ENCODE measurements around the gene MAP3K7CL.

Gene MAP3K7CL

DNA sequence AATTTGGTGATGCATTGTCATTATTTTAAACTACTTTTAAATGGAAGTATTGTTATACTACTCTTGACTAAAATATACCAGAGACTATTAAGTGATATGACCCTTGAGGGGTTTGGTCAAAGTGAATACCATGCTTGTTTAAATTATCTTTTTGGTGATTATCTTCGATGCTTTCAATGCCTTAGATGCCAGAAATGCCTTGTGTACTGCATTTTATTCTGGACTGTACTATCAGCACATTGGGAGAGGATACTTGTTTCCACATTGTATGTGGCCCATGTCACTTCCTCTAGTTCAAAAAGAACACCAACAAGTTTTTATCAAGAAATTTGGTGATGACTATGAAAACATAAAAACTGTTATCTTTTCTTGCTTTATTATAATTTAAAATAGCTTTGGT is 16.3 kb downstream of the MAP3K7CL start:
- H3K27ac ChIP-seq, result peak overlapping the region; percentile 35
- TF ChIP-seq, protein P1, sequence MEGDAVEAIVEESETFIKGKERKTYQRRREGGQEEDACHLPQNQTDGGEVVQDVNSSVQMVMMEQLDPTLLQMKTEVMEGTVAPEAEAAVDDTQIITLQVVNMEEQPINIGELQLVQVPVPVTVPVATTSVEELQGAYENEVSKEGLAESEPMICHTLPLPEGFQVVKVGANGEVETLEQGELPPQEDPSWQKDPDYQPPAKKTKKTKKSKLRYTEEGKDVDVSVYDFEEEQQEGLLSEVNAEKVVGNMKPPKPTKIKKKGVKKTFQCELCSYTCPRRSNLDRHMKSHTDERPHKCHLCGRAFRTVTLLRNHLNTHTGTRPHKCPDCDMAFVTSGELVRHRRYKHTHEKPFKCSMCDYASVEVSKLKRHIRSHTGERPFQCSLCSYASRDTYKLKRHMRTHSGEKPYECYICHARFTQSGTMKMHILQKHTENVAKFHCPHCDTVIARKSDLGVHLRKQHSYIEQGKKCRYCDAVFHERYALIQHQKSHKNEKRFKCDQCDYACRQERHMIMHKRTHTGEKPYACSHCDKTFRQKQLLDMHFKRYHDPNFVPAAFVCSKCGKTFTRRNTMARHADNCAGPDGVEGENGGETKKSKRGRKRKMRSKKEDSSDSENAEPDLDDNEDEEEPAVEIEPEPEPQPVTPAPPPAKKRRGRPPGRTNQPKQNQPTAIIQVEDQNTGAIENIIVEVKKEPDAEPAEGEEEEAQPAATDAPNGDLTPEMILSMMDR (conservative IDR thresholded peaks at IDR 0.05), result no peak

DNA sequence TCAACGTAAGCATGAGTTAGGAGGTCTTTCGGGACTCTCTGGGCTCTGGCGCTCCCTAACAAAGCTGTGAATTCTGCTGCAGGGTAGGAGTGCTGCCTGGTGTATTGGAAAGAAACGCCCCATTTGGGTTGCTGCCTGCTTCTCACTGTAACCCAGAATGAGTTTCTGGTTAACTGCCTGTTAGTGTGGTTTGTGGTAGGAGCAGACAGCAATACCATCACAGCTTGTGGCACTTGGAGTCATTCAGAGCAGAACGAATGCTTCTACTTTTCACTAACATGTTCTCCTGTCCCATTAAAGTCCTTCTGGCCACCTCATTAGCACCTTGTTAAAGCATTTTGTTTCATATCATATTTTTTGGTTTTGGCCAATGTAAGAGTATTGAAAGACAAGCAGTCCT is 18.1 kb downstream of the MAP3K7CL start:
- no peak overlapping the region for H3K27ac ChIP-seq
- TF ChIP-seq, protein P1 (conservative IDR thresholded peaks at IDR 0.05), result no peak

DNA sequence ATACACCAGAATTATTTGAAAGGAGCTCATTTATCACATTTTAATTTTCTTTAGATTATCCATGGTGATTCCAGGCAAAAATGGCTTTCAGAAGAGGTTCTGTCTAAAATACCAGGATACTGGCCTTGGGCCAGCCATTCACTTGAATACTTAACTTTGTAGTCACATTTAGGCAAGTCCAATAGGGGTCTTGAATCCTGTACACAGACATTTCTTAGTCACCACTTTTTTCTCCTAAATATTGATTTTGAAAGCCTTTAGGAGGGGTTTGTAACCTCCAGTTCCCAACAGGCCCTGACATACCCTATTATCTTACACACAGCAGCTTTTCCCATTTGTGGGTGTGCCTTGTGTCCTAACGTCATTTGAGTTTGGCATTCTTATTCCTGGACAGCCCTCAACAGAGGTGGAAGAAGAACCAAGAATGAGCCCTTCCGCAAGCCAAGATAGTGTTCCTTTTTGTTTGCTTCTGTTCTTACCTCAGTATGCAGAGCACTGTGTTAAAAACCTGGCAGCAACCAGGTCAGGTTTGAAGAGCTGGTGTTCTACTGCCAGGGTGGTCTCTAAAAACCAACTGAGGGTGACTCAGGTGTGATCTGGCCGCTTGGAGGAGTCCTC is 19.5 kb downstream of the MAP3K7CL start:
- H3K27ac ChIP-seq, result peak overlapping the region; percentile 51
- TF ChIP-seq, protein P1 (conservative IDR thresholded peaks at IDR 0.05), result no peak

DNA sequence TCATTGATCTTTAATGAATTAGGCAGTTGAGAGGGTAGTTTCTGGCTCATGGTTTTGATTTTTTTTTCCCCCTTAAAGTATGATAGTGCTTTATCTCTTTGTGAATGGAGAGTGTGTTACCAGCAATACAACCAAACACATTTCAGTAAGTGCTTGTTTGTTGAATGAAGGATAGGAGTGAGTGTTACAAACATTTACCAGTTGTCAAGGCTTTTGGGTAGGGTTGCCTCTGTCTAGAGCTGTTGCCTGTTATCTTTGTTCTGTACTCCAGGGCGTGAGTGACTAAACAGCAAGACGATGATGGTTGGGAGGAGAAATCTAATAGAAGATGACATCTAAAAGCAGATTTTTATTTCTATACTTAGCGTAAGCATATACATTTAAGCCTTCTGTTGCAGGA is 21.5 kb downstream of the MAP3K7CL start:
- H3K27ac ChIP-seq, result no peak overlapping the region
- TF ChIP-seq, protein P1 (conservative IDR thresholded peaks at IDR 0.05), result no peak

DNA sequence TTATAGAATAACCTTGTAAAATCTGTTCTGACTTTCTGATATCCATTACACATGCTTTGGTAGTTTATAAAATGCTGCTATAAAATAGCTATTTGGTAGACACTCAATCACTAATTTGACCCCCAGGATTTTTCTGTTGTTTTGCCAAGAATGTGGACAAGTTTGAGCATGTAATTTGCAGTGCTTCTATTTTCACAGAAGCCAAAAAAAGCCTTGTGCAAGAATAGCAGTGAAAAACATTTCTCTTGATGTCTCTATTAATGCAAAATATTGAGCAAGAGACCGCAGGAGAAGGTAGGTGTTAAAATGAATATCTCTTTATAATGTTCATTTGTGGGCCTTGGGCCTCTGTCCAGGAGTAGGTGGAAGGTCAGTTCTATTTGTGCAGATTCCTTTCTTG is 22.5 kb downstream of the MAP3K7CL start:
- TF ChIP-seq, protein P1 (conservative IDR thresholded peaks at IDR 0.05), result no peak
- H3K27ac ChIP-seq, result no peak overlapping the region

DNA sequence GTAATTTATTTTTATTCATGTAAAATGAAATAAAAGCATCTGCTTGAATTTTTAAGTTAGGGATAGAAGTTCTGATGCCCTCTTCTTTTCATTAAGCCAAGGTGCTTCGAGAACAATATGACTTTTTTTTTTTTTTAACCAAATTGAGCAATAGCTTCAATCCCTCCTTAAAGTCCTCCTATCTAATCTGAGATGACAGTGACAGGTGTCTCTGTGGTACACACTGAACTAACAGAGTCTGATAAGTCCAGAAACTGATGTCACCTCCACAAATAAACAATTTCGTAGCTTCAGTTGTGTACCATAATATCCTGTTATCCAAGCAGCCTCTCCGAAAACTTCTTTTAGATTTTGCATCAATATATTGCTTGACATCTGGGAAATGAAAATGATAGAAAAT is 23.8 kb downstream of the MAP3K7CL start:
- TF ChIP-seq, protein P1 (conservative IDR thresholded peaks at IDR 0.05), result no peak
- no peak overlapping the region for H3K27ac ChIP-seq

DNA sequence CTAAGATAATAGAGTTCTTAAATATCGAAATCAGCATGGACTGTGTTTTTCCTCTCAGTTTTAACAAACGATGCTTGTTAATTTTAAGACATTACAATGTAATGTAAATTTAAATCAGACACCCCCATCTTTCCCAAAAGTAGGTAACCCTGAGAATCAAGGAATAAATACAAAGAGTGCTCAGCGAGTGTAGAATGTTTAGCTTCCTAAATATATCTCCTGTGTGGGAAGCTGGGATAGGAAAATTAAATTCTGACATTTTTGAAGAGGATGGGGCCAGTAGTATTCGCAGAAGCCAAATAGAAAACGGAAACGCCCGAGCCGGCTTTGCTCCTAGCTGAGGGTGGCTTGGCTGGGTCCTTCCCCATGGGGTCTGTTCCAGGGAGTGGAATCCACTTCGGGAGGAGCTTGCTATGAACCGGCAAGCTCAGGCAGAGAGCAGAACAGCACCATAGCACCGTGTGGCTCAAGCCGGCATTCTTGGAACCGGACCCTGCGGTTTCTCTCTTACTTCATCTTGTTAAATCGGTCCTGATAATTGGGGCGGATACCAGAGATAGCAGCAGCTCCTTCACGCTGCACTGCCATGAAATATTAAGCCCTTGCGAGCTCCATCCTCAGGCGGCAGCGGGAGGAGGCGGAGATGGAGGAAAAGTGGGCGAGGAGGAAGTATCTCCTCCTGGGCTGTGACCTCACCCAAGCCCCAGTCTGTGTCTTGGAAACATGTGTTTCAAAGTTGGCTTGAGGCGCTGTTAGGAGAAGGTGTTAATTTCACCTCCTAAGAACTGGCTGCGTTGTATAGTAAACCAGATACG is 24.9 kb downstream of the MAP3K7CL start:
- H3K27ac ChIP-seq, result no peak overlapping the region
- TF ChIP-seq, protein P1 (conservative IDR thresholded peaks at IDR 0.05), result no peak
